ENCODE data around the gene EMCN. TPM values are rescaled to one million over a fixed set of nuclear protein-coding genes. Genes with fewer than 3 reads are reported as not detected.

The EMCN gene
- total and polyA plus RNA-seq, 9 of the 15 experiments (the other 6 are each of a cell fraction or from before 2014, with no cell fraction given) = not detected

DNA sequence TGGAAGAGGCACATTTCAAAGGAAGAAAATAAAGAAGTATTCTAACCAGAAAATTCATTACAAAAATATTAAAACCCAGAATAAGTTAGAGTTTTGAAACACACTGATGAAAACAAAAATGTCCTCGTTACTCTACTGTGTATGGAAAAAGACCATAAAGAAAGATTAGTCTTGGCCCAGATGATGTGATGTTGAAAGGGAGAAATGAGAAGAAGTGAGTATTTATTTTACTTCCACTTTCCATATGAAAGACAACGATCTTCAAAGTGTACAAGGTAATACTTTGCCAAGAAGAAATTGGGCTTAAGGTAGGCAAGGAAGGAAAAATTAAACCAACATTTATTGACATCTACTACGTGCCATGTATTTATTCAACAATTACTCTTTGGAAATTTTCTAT lies 48.6 kb upstream of the EMCN start:
- intact Hi-C loops (cut with micrococcal nuclease) (no loop called here), in situ Hi-C loops (cut with MboI) (no loop called here)
- H2AFZ ChIP-seq (ENCODE audit: low read depth, low read length) = no peak overlapping the region
- no peaks in the 10 kb centered on the region for H3K9me3 ChIP-seq (replicated peaks; ENCODE audit: control insufficient read depth, insufficient read depth, low read depth, low read length)
- no TSS peak for BruUV-seq (replicated peaks)
- H3K79me2 ChIP-seq (ENCODE audit: control insufficient read depth, insufficient read depth, low read length) = no peaks in the 10 kb centered on the region
- no peaks in the 10 kb centered on the region for H3K27me3 ChIP-seq (ENCODE audit: control insufficient read depth in 2 of 2, insufficient read depth in 2 of 2, low read length in 2 of 2)
- H3K36me3 ChIP-seq (ENCODE audit: control insufficient read depth, insufficient read depth, low read length) = no peaks in the 10 kb centered on the region
- no peak for ATAC-seq
- H3K9me1 ChIP-seq (ENCODE audit: control insufficient read depth, insufficient read depth, low read length) = no peaks in the 10 kb centered on the region
- no peak overlapping the region for H3K9ac ChIP-seq (ENCODE audit: insufficient read depth in 1 of 2, low read depth in 2 of 2, low read length in 2 of 2)
- ChIA-PET POLR2A (no interaction called here), CTCF (ENCODE audit: low intra/inter-chr PET ratio) (no interaction called here)
- H4K20me1 ChIP-seq (replicated peaks; ENCODE audit: control insufficient read depth, insufficient read depth, low read length) = no peaks in the 10 kb centered on the region
- no peaks in the 10 kb centered on the region for H3K4me1 ChIP-seq (replicated peaks in 1 of 2; ENCODE audit: control insufficient read depth in 2 of 2, insufficient read depth in 2 of 2, low read length in 2 of 2)
- no peak overlapping the region for H3K27ac ChIP-seq (ENCODE audit: extremely low read depth, low read depth, low read length)
- no peak overlapping the region for H3K4me3 ChIP-seq
- no peak for FAIRE-seq
- H3K4me2 ChIP-seq (ENCODE audit: insufficient read depth, low read length) = no peak overlapping the region
- WGBS (ENCODE audit: insufficient coverage, low coverage, missing lambda C conversion rate) = 0% methylated on average over 3 of the region's 3 CpGs
- TF ChIP-seq MECOM (CRISPR knock-in tag; IDR thresholded peaks at IDR 0.05) = no peak
- no peak for TF ChIP-seq ZNF24 (IDR thresholded peaks at IDR 0.05)
- TF ChIP-seq GABPB1 (CRISPR knock-in tag; IDR thresholded peaks at IDR 0.05) = no peak
- no peak for TF ChIP-seq NFYB (IDR thresholded peaks at IDR 0.05; ENCODE audit: extremely low read depth, insufficient read length)
- TF ChIP-seq ZFP1 (CRISPR knock-in tag; IDR thresholded peaks at IDR 0.05) = no peak
- no peak for TF ChIP-seq HEY1 (CRISPR knock-in tag; IDR thresholded peaks at IDR 0.05; ENCODE audit: borderline replicate concordance)
- TF ChIP-seq, protein P1, sequence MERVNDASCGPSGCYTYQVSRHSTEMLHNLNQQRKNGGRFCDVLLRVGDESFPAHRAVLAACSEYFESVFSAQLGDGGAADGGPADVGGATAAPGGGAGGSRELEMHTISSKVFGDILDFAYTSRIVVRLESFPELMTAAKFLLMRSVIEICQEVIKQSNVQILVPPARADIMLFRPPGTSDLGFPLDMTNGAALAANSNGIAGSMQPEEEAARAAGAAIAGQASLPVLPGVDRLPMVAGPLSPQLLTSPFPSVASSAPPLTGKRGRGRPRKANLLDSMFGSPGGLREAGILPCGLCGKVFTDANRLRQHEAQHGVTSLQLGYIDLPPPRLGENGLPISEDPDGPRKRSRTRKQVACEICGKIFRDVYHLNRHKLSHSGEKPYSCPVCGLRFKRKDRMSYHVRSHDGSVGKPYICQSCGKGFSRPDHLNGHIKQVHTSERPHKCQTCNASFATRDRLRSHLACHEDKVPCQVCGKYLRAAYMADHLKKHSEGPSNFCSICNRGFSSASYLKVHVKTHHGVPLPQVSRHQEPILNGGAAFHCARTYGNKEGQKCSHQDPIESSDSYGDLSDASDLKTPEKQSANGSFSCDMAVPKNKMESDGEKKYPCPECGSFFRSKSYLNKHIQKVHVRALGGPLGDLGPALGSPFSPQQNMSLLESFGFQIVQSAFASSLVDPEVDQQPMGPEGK (CRISPR knock-in tag; IDR thresholded peaks at IDR 0.05; ENCODE audit: borderline replicate concordance) = no peak
- no peak for TF ChIP-seq HDAC6 (IDR thresholded peaks at IDR 0.05; ENCODE audit: low read depth, low read length)
- TF ChIP-seq ASH1L (IDR thresholded peaks at IDR 0.05; ENCODE audit: borderline replicate concordance, low read depth, partially characterized antibody) = no peak
- TF ChIP-seq, protein P2, sequence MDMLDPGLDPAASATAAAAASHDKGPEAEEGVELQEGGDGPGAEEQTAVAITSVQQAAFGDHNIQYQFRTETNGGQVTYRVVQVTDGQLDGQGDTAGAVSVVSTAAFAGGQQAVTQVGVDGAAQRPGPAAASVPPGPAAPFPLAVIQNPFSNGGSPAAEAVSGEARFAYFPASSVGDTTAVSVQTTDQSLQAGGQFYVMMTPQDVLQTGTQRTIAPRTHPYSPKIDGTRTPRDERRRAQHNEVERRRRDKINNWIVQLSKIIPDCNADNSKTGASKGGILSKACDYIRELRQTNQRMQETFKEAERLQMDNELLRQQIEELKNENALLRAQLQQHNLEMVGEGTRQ (CRISPR knock-in tag; IDR thresholded peaks at IDR 0.05) = no peak
- TF ChIP-seq ZFP36 (IDR thresholded peaks at IDR 0.05; ENCODE audit: low read depth, low read length, partially characterized antibody) = no peak
- DNase-seq (ENCODE audit: extremely low read depth in 1 of 4, low spot score in 3 of 4) = no peak

Measured in K562 (cell line).